Sigmoid colon (tissue), 7 donors: ENCODE data around the gene SYT7. TPM values are rescaled to one million over a fixed set of nuclear protein-coding genes. Genes with fewer than 3 reads are reported as not detected.
A peak's percentile ranks its signal among the peaks of the same experiment; 100 is the strongest.

ENCODE experiments used
- DNase-seq: peaks from one replicate; pipeline ENCODE4 v3.0.0-alpha.2; 2019
- H3K27ac ChIP-seq, 4 donors: fragments of 200-600 bp; sonication (generic); one replicate each; pipeline ENCODE4 v1.5.1; 2016 to 2019; ENCODE audit warnings: mild to moderate bottlenecking in 1 of 4
- H3K27me3 ChIP-seq, 3 donors: fragments of 200-600 bp; sonication (generic); one replicate each; pipeline ENCODE4 v1.5.1; 2019; ENCODE audit warnings: mild to moderate bottlenecking in 1 of 3
- H3K36me3 ChIP-seq, 4 donors: fragments of 200-600 bp; sonication (generic); one replicate each; pipeline ENCODE4 v1.5.1; 2016 to 2019
- H3K4me1 ChIP-seq, 4 donors: fragments of 200-600 bp; sonication (generic); one replicate each; pipeline ENCODE4 v1.5.1; 2017 to 2019
- H3K4me3 ChIP-seq, 4 donors: fragments of 200-600 bp; sonication (generic); one replicate each; pipeline ENCODE4 v1.5.1; 2017 to 2019; ENCODE audit warnings: mild to moderate bottlenecking in 2 of 4, moderate library complexity in 1 of 4
- H3K9me3 ChIP-seq, 4 donors: fragments of 200-600 bp in 3 of 4; sonication (generic) in 3 of 4; one replicate each; pipeline versions ENCODE4 v1.5.1 to v1.6.1; 2013 to 2019
- EP300 ChIP-seq, 4 donors: sonication (generic); formaldehyde crosslinking; IDR thresholded peaks; one replicate each; pipeline ENCODE4 v1.6.1; 2017; ENCODE audit warnings: antibody characterized with exemption in 4 of 4
- POLR2A ChIP-seq, 2 donors: fragments of 450-650 bp; IDR thresholded peaks; one replicate each; pipeline ENCODE4 v1.6.1; 2016; ENCODE audit warnings: antibody characterized with exemption in 2 of 2, mild to moderate bottlenecking in 2 of 2, moderate library complexity in 2 of 2
- POLR2AphosphoS5 ChIP-seq, 4 donors: sonication (generic); formaldehyde crosslinking; IDR thresholded peaks; one replicate each; pipeline ENCODE4 v1.6.1; 2017; ENCODE audit warnings: antibody characterized with exemption in 4 of 4
- WGBS, 2 donors: extraction: QIAGEN DNeasy Blood & Tissue Kit; methylation state at CpG; one replicate each; pipeline ENCODE4 v1.1.7; 2013; 5-methylcytosine and 5-hydroxymethylcytosine counted together
- intact Hi-C: fragments of 100-400 bp; cut with DNase I; formaldehyde crosslinking; loops from one replicate; pipeline ENCODE4 v1.15.1; 2023
- polyA plus RNA-seq, 3 donors: library from polyadenylated mRNA; stranded (reverse); fragments of 200-250 nt; gene quantifications; one replicate each; pipeline ENCODE4 v1.2.3, GENCODE V29; 2013
- total RNA-seq, 4 donors: library from RNA; depleted of rRNA; stranded (reverse); fragments of >200 nt; gene quantifications; one replicate each; pipeline ENCODE4 v1.1.0, GENCODE V29; 2016
- TF ChIP-seq, protein P1 (sequence below), 4 experiments: fragments of 450-650 bp in 3 of 4; fragments of 200-600 bp in 1 of 4; IDR thresholded peaks; one replicate each; pipeline ENCODE4 v1.5.1; 2016 to 2019; ENCODE audit warnings: antibody characterized with exemption in 4 of 4, mild to moderate bottlenecking in 3 of 4, moderate library complexity in 2 of 4
- donor health status: healthy with polysubstance abuse.
- donor health status: Bipolar disorder and iron deficiency.
- donor health status: healthy.

The SYT7 gene
- total and polyA plus RNA-seq, 7 donors, result 0.66 to 8.4 (median 3.6) TPM

DNA sequence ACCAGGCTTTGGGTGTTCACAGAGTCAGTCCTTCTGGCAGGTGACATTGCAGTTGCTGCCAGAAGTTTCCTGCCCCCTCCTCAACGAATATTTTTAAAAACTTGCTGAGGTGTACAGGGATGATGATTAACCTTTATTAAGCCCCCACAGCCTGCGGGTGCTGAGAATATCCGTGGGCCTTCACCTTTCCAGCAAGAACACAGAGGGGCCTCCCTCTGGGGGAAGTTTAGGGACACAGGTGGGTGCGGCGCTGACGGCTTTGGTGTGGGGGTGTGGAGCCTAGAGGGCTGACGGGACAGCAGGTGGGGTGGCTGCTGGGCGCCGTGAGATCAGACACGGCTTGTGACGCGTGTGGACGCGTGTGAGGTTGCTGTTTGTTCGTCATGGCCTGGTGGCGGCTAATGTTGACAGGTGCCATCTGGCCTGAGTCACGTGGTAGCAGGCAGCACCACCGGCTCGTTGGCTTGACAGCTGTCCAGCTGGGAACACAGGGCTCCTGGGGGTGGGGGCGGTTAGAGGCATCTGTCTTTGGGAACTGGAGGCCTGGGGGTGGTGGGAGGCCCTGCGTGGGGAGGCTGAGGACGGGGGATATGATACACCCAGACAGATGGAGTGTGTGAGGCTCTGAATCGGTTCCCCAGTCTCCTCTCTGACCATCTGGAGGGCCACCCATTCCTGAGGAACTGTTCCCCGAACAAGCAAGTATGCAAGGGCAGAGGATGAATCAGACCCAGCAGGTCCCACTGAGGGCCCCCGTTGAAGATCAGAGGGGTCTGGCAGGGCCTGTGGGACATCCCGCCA lies 84.9 kb downstream of the SYT7 start:
- Histone ChIP-seq H3K27me3 (no peaks in the 10 kb centered on the region), H3K36me3 (no peaks in the 10 kb centered on the region), H3K9me3 (no peaks in the 10 kb centered on the region), H3K27ac (no peak overlapping the region), H3K4me1 (peaks cover 0 to 4% (median under 1%) of the 10 kb centered on the region in 4 donors), H3K4me3 (no peak overlapping the region)
- DNase-seq, result no peak
- WGBS, 2 donors, result 62 to 73% methylated on average over 26 of the region's 26 CpGs
- TF ChIP-seq POLR2A (IDR thresholded peaks at IDR 0.05), result no peak
- TF ChIP-seq, protein P1, sequence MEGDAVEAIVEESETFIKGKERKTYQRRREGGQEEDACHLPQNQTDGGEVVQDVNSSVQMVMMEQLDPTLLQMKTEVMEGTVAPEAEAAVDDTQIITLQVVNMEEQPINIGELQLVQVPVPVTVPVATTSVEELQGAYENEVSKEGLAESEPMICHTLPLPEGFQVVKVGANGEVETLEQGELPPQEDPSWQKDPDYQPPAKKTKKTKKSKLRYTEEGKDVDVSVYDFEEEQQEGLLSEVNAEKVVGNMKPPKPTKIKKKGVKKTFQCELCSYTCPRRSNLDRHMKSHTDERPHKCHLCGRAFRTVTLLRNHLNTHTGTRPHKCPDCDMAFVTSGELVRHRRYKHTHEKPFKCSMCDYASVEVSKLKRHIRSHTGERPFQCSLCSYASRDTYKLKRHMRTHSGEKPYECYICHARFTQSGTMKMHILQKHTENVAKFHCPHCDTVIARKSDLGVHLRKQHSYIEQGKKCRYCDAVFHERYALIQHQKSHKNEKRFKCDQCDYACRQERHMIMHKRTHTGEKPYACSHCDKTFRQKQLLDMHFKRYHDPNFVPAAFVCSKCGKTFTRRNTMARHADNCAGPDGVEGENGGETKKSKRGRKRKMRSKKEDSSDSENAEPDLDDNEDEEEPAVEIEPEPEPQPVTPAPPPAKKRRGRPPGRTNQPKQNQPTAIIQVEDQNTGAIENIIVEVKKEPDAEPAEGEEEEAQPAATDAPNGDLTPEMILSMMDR (IDR thresholded peaks at IDR 0.05), result no peak
- TF ChIP-seq EP300 (IDR thresholded peaks at IDR 0.05), result no peak
- TF ChIP-seq POLR2AphosphoS5 (IDR thresholded peaks at IDR 0.05), result no peak
- intact Hi-C loops, result no loop called here

DNA sequence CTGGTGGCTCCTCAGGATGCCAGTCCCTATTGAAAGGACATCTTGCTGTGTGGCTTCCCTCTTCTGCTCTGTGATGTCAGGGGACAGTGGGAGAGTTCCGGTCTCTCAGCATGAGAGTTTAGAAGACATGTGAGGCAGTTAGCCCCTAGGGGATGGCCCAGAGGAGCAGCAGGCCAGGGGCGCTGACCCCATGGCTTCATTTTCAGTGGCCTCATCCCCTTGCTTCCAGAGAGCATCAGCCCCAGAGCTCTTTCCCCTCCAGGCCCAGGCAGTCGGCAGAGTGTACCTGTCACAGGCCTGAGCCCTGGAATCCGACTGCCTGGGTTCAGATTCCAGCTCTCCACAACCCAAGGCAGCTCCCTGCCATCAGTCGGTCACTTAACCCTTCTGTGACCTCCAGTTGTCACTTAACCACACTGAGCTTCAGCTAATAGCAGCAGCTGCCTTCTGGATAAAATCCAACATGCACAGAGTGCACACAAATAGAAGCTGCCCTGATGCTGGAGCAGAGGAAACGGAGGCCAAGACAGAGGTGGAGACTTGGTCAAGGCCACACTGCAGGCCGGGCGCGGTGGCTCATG lies 86.4 kb downstream of the SYT7 start:
- Histone ChIP-seq H3K4me3 (no peak overlapping the region), H3K27ac (no peak overlapping the region), H3K27me3 (no peaks in the 10 kb centered on the region), H3K36me3 (no peaks in the 10 kb centered on the region), H3K9me3 (no peaks in the 10 kb centered on the region), H3K4me1 (peaks cover 0 to 19% (median 16%) of the 10 kb centered on the region in 4 donors)
- DNase-seq, result no peak
- intact Hi-C loops, result no loop called here
- 65 to 79% methylated on average over 9 of the region's 9 CpGs for WGBS, 2 donors
- TF ChIP-seq POLR2AphosphoS5 (IDR thresholded peaks at IDR 0.05) (no peak), POLR2A (IDR thresholded peaks at IDR 0.05) (no peak), EP300 (IDR thresholded peaks at IDR 0.05) (no peak)
- TF ChIP-seq, protein P1 (IDR thresholded peaks at IDR 0.05), result no peak

DNA sequence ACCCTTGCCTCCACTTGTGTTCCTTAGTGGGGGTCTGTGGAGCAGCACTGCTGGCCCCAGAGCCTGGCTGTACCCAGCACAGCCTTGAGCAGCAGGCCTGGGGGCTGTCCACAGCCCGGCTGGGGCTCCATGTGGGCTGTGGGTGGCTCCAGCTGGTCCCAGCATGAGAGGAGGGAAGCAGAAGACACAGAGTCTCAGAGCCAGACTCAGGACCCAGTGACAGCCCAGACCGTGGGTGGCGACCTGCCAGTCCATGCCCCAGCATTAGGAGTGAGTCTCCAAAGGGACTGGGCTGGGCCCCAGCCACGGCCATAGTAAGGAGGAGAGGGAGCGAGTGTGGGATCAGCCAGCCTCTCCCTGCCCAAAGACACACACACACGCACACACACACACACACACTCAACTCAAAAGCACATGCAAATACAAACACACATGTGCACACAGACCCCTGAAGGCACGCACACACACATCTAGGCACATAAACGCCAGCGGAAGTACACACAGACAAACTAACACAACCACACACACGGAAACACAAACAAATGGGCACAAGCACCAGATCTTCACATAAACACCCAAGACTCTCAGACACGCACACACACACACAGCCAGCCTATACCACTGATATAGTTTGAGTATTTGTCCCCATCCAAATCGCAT lies 89.0 kb downstream of the SYT7 start:
- H3K9me3 ChIP-seq, result no peaks in the 10 kb centered on the region
- H3K4me3 ChIP-seq, result no peak overlapping the region
- TF ChIP-seq POLR2A (IDR thresholded peaks at IDR 0.05) (no peak), EP300 (IDR thresholded peaks at IDR 0.05) (no peak), POLR2AphosphoS5 (IDR thresholded peaks at IDR 0.05) (no peak)
- TF ChIP-seq, protein P1 (IDR thresholded peaks at IDR 0.05), result no peak
- DNase-seq, result no peak
- WGBS, 2 donors, result 86% methylated on average over 12 of the region's 12 CpGs
- peaks cover 0 to 32% (median 27%) of the 10 kb centered on the region in 4 donors for H3K4me1 ChIP-seq
- no peaks in the 10 kb centered on the region for H3K27me3 ChIP-seq
- no peaks in the 10 kb centered on the region for H3K36me3 ChIP-seq
- H3K27ac ChIP-seq, result no peak overlapping the region
- intact Hi-C loops, result no loop called here

DNA sequence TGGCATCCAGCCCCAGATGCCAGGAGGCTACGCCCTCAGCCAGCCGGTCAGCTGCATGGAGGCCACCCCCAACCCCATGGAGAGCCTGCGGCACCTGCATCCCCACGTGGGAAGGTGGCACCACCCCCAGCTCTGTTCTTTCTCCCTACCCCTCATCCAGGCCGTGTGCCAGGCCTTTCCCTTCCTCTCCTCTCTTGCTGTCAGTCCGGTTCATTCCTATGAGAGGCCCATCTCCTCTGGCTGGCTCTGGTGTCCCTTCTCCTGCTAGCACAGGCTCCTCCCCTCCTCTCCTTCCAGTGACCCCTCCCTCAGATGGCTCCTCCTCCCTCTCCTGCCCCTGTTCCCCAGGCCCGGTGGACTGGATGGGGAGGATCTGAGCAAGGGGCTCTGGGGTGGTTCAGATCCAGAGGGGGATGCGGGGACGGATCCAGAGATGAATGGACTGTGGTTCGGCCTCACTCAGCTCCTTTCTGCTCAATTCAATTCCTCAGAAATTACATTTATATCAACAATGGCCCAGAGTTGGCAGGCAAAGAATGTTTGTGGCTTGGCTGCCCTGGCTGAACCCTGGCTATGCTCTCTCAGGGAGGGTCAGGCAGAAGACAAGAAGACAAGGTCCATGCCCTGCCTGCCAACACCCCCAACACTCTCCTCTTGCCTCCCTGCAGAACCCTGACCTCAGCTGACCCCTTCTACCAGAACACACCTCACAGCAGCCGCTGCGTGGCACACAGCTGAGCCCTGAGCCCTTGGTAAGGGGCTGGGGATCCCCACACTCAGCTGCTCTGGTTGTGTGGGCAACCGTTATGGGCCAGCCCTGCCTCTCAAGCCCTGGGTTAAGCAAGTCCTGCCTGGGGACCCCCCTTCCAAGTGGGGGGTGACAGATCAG lies 90.8 kb downstream of the SYT7 start:
- intact Hi-C loops, result no loop called here
- Histone ChIP-seq H3K27me3 (no peaks in the 10 kb centered on the region), H3K9me3 (no peaks in the 10 kb centered on the region), H3K27ac (peak overlapping the region; percentile 34 to 75 (median 59)), H3K4me3 (no peak overlapping the region), H3K36me3 (no peaks in the 10 kb centered on the region), H3K4me1 (peaks cover 0 to 32% (median 27%) of the 10 kb centered on the region in 4 donors)
- TF ChIP-seq POLR2AphosphoS5 (IDR thresholded peaks at IDR 0.05), result no peak
- no peak for TF ChIP-seq EP300 (IDR thresholded peaks at IDR 0.05)
- TF ChIP-seq POLR2A (IDR thresholded peaks at IDR 0.05), result no peak
- TF ChIP-seq, protein P1 (IDR thresholded peaks at IDR 0.05), result no peak
- DNase-seq, result no peak
- WGBS, 2 donors, result 70 to 73% methylated on average over 13 of the region's 13 CpGs
